Upper lobe of left lung (tissue), 4 donors: Measurements from ENCODE around the gene SUMF2.
"Not testable (repeated sequence)": the region's sequence is repeated elsewhere in the genome, so short reads cannot be mapped to it uniquely, and the experiment has no call there.

Experiments used
- CTCF ChIP-seq, 6 experiments: fragments of 450-650 bp in 4 of 6; fragments of 200-600 bp in 2 of 6; sonication (generic) in 2 of 6; IDR thresholded peaks; one replicate each; pipeline ENCODE4 v1.5.1; 2016 to 2019; ENCODE audit warnings: antibody characterized with exemption in 6 of 6
- EP300 ChIP-seq, 4 donors: sonication (generic); formaldehyde crosslinking; IDR thresholded peaks; one replicate each; pipeline ENCODE4 v1.5.1; 2017; ENCODE audit warnings: antibody characterized with exemption in 4 of 4, control low read depth in 2 of 4
- POLR2A ChIP-seq, 4 donors: fragments of 450-650 bp; IDR thresholded peaks; one replicate each; pipeline ENCODE4 v1.5.1; 2016 to 2017; ENCODE audit warnings: antibody characterized with exemption in 4 of 4, mild to moderate bottlenecking in 2 of 4
- POLR2AphosphoS5 ChIP-seq, 2 donors: sonication (generic); formaldehyde crosslinking; IDR thresholded peaks; one replicate each; pipeline ENCODE4 v1.5.1; 2017; ENCODE audit warnings: antibody characterized with exemption in 2 of 2

- not testable (repeated sequence) for TF ChIP-seq POLR2A, CTCF, POLR2AphosphoS5, EP300 (IDR thresholded peaks at IDR 0.05)
Measured at GRCh38 chr7:56045758-56046157, 18.3 kb upstream of the SUMF2 start.
